ENCODE measurements around the gene CAPZB.

CAPZB gene

GRCh38 chr1:19324665-19324990, 160.7 kb downstream of the CAPZB start:
- DNase-seq, result no peak

GRCh38 chr1:19323987-19324664, 161.2 kb downstream of the CAPZB start:
- DNase-seq, result no peak

- no peak for DNase-seq
Measured at GRCh38 chr1:19322481-19322880, 162.9 kb downstream of the CAPZB start.

- no peak for DNase-seq
Measured at GRCh38 chr1:19321071-19321470, 164.3 kb downstream of the CAPZB start.

GRCh38 chr1:19319196-19319595, 166.1 kb downstream of the CAPZB start:
- DNase-seq, result no peak

- no peak for DNase-seq
Measured at GRCh38 chr1:19317126-19317910, 168.0 kb downstream of the CAPZB start.

- DNase-seq, result peak; percentile 80
Measured at GRCh38 chr1:19315378-19316198, 169.8 kb downstream of the CAPZB start.

- no peak for DNase-seq
Measured at GRCh38 chr1:19313961-19314882, 171.1 kb downstream of the CAPZB start.

- DNase-seq, result no peak
Measured at GRCh38 chr1:19313636-19313959, 171.7 kb downstream of the CAPZB start.

GRCh38 chr1:19312782-19313635, 172.3 kb downstream of the CAPZB start:
- peak; percentile 23 for DNase-seq

- peak; percentile 62 for DNase-seq
Measured at GRCh38 chr1:19311931-19312781, 173.2 kb downstream of the CAPZB start, which contains the start of the genes AKR7A2 and SLC66A1. Gene AKR7A2 (minus strand): TSS chr1:19312144. CDS start chr1:19312124, 20 bp downstream. Gene SLC66A1 (plus strand): TSS chr1:19312326. CDS start chr1:19317678, 5,352 bp downstream.

- DNase-seq, result no peak
Measured at GRCh38 chr1:19311503-19311930, 173.8 kb downstream of the CAPZB start.

- no peak for DNase-seq
Measured at GRCh38 chr1:19310720-19311502, 174.4 kb downstream of the CAPZB start.

GRCh38 chr1:19310061-19310460, 175.3 kb downstream of the CAPZB start:
- no peak for DNase-seq

- DNase-seq, result no peak
Measured at GRCh38 chr1:19309123-19309813, 176.1 kb downstream of the CAPZB start.

GRCh38 chr1:19308509-19308907, 176.8 kb downstream of the CAPZB start:
- DNase-seq, result no peak

GRCh38 chr1:19307794-19308508, 177.4 kb downstream of the CAPZB start:
- no peak for DNase-seq

GRCh38 chr1:19306941-19307340, 178.4 kb downstream of the CAPZB start:
- DNase-seq, result no peak

Measured in GF-D8 (cell line).